GM19455 (cell line): ENCODE measurements around the gene ZDHHC22.

Source experiments
- ATAC-seq: cut with Tn5 transposase; IDR thresholded peaks from one replicate; pipeline ENCODE4 v1.9.1; 2021; ENCODE audit not compliant: unreplicated experiment

Gene ZDHHC22

DNA sequence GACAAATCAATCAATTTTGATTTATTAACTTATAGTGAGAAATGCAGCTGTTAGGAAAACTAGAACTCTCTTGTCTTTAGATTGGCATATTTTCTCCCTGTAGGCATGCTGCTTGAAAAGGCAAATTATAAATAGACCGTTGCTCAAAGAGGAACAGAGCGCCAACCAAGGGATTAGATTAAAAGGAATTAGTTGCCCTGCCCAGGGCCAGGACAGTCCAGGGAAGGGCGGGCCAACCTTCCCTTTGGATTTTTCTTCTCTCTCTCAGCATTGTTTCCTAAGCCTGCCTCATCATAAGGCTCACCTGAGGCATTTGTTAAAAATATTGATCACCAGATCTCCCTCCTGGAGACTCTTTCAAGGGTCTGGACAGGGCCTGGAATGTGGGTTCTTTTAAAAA lies 34.9 kb downstream of the ZDHHC22 start:
- no peak for ATAC-seq

GRCh38 chr14:77105145-77105939 lies 36.2 kb downstream of the ZDHHC22 start:
- no peak for ATAC-seq

- no peak for ATAC-seq
Observed at GRCh38 chr14:77104393-77104792, 37.2 kb downstream of the ZDHHC22 start.

- no peak for ATAC-seq
Observed at GRCh38 chr14:77103951-77104350, 37.6 kb downstream of the ZDHHC22 start.

DNA sequence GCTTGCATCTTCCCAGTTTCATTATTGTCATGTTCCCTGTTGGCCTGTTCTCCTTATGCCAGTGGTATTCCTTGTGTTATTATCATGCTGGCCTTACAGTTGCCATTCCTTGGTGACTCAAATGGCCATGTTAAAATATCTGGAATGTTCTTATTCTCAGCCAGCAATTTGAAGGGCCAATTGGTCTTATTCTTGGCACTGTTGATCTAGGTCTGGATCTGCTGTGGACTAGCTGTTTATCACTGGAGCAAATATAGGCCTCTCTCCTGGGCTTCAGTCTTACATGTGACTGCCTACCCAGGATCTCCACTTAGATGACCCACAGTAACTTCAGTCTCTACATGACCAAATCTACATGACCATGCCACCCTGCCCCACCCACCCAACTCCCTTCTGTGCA lies 38.1 kb downstream of the ZDHHC22 start:
- ATAC-seq: no peak

DNA sequence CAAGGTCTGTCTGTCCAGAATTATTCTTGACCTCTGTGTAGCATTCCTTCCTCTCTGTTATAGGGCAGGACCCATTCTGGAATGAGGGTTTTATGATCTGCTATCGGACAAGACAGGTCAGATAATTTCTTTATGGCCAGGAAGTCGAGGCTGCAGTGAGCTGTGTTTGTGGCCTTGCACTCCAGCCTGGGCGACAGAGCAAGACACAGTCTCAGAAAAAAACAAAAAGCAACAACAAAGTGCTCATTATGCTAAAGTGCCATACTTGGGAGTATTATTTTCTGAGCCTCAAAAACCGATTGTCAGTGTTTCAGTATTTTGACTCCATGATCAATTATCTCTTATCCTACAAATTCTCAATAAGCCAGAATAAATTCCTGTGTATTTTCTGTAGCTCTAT lies 39.4 kb downstream of the ZDHHC22 start:
- ATAC-seq: no peak

DNA sequence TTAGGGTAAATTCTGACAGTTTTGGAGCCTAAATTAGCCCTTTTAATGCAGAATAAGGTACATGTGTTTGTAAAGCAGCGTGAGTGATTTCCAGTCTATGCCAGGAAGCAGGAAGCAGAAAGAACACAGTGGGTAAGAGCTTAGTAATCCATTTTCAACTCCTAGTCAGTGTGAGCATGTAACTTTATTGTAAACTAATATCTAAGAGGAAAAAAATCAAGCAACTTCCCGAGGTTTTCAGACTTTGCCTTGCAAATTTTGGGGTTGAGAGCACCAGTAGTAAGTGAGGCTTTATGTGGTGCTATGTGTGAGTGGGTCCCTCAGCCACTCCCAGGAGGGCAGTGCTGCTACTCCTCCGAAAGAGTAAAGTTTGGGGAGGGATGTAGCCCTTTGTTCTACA lies 40.6 kb downstream of the ZDHHC22 start:
- ATAC-seq: no peak

- ATAC-seq: no peak
Observed at GRCh38 chr14:77099425-77100167, 42.0 kb downstream of the ZDHHC22 start.

GRCh38 chr14:77098529-77099353 lies 42.9 kb downstream of the ZDHHC22 start:
- no peak for ATAC-seq

- peak; percentile 92 for ATAC-seq
Observed at GRCh38 chr14:77097700-77098528, 43.7 kb downstream of the ZDHHC22 start, which contains the start of gene CIPC. Gene CIPC (plus strand): TSS chr14:77098258. CDS start chr14:77105709, 7,451 bp downstream.

DNA sequence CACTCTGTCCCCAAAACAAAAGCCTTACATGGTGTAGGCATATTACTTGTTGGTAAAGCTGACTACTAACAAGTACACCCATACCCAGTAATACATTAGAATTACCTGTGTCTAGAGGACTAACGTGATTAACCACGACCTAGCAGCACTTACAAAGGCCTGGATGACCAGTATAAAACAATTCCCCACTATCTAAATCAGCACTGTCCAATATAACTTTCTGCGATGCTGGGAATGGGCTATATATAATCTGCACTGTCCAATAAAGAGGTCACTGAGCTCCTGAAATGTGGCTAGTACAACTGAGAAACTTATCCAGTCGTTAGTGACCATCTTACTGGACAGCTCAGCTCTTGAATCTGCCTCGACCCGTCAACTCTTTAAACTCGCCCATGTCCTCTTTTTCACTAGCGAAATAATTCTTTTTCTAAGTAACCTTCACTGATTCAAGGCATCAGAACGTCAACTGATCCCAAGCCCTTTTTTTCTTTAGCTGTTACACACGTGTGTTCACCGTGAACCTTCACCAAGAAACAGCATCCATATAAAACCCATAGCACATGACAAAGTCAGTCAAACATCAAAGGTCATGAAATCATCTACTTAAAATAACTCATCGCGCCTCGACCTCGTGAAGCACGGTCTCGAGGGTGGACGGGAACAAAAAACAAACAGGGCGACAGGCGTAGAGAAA lies 44.4 kb downstream of the ZDHHC22 start:
- ATAC-seq: no peak

- ATAC-seq: no peak
Observed at GRCh38 chr14:77094672-77095284, 46.8 kb downstream of the ZDHHC22 start.

GRCh38 chr14:77092676-77093075 lies 48.9 kb downstream of the ZDHHC22 start:
- no peak for ATAC-seq

- no peak for ATAC-seq
Observed at GRCh38 chr14:77091518-77091917, 50.1 kb downstream of the ZDHHC22 start.

GRCh38 chr14:77088645-77089044 lies 52.9 kb downstream of the ZDHHC22 start:
- ATAC-seq: no peak

GRCh38 chr14:77088219-77088618 lies 53.4 kb downstream of the ZDHHC22 start:
- no peak for ATAC-seq

GRCh38 chr14:77087631-77088030 lies 54.0 kb downstream of the ZDHHC22 start:
- ATAC-seq: no peak

DNA sequence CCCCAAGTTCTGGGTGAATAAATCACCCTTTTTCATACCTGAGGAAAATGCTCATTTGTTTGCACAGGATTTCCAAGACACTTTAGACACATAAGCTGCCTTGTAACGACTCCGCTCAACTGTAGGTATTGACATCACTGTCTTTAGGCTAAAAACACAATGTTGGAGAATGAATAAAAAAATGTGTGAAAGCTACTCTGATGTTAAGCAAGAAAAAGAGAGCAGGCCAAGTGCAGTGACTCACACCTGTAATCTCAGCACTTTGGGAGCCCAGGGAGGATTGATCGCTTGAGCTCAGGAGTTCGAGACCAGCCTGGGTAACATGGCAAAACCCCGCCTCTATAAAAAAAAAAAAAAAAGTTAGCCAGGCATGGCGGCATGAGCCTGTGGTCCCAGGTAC lies 54.6 kb downstream of the ZDHHC22 start:
- ATAC-seq: no peak

DNA sequence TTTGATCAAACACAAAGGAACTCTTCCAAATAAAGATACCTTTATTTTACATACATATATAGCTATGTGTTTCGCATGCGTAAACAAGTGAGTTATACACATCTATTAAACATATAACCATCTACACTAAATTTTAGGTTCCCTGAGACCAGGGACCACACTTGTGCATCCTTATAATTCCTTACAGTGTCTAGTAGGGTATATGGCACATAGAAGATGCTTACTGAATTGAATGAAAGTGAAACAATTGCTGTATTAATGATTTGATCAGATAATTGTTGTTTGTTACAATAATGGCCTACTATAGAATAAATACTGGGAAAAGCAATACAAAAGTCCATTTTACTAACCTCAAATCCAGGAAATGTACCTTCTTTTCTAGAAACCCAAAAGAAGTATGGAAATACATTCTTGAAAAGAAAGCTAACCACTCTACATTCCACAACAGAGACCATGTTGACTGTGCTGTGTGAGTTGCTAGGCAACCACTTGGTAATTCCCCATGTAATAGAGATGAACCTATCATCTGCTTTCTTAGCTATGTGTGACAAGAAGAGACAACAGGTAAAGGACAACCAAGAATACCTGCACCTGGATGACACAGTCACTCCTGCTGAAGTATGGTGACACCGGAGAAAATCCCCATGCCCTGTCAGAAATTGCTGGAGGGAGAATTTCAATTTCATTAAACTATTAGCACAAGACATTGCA lies 55.4 kb downstream of the ZDHHC22 start:
- no peak for ATAC-seq
